Inflammatory macrophage treated with lipopolysaccharide for 4 hours (primary cell): ENCODE measurements around the gene STT3B.

ENCODE experiments used
- DNase-seq: peaks from one replicate; pipeline ENCODE4 v3.0.0-alpha.2; 2020

The STT3B gene

DNA sequence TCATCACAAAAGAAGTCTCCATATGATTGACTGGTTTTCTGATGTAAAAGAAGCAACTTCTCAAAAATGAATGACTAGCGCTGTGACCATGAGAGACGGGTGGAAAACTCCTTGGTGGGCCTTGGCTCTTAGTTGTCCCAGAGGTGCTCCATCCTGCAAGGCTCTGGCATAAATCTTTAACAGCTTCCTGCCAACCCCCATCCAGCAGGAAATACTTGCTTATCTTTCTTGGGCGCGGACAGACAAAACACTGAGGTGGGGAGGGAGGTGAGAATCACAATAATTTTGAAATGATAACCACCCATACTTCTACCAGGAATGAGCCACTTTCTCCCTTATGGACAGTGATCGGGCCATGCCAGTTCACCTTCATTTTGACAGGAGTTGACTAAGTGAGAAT, 128.6 kb downstream of the STT3B start:
- DNase-seq, result no peak

DNA sequence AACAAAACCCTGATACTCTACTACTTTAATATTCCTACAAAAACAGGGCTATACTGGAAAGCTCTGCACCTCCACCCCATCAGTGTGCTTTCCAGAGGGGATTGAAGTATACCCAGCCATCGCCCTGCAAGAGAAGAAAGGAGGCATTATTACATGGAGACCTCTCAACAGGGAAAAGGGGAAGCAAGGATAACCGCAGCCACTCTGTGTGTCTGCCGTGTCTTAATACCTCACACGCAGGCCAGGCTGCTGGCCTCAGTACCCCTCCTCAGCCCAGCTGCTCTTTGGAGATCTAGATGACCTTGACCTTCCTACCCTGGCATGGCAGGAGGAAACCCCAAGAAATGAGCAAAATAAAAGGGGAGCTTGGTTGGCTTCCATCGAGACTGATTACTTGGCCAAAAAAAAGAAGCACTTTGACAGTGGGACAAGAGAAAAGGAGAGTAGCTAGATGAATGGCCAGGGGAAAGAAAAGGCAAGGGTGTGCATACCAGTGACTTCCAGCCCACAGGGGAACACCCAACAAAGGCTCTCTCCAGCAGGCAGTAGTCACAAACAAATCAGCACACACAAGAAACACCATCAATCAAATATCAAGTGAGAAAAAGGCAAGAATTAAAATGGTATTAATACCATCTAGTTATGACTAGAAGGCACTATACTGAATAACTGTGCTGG, 129.4 kb downstream of the STT3B start:
- no peak for DNase-seq

DNA sequence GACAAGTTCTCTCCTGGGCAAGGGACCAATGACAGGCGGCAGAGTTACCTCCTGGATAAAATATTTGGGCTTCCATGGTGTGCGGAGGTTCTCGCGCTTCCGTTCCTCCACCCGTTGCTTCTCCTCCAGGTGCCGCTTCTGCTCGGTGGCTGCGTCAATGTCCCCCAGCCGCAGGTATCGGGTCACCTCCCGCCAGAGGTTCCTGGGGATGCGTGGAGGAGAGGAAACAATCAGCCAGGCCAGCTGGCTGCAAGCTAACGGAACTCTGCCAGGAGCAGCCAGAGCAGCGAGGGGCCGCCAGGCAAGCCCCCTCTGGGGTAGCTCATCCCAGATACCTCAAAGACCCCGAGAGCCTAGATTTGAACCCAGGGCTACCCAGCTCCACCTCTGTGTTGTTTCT, 131.3 kb downstream of the STT3B start:
- no peak for DNase-seq

DNA sequence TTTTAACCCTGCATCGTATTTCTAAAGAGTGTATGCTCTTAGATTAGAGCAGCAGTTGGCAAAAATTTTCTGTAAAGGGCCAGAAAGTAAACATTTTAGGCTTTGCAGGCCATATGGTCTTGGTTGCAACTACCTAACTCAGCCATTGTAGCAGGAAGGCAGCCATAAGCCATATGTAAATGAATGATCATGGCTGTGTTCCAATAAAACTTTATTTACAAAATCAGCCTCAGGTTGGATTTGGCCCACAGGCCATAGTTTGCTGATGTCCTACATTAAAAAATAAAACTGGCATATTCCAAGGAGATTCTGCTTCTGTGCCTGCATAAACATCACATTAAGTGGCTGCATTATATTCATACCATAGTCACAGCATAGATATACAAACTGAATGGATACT, 134.9 kb downstream of the STT3B start:
- DNase-seq, result no peak

DNA sequence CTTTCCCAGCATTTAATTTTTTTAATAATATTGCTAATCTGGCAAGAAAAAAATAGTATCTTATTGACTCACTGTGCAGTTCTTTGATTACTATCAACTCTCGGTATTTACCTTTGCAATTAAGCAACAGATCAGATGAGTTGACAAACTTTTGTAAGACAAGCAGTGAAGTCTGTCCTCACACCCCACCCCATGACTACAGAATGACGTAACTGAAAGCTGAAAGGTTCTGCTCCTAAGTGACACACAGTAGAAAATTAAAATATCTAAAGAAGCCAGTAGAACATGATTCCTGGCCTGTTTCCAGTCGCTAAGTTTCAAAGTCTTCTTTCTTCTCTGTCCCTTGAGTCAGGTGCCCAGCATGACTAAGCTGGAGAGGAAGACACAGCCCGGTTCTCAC, 135.5 kb downstream of the STT3B start:
- DNase-seq, result peak; percentile 85

DNA sequence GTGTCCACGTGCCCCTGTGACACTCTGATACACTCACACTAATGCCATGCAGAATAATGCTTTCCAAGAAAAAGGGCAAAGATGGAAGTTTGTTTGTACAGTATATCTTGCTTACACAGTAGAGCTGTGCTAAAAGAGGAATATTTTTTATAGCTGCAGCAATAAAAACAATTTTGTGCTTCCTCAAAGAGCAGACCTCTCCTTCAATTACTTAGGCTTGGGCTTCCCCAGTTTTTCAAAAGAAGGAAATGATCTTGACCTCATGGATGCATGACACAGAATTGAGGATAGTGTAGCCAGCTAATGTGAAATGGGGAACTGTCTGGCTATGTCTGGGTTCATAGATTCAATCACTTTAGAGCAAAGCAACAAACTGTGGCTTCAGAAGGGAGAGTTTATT, 137.4 kb downstream of the STT3B start:
- DNase-seq, result peak; percentile 95

DNA sequence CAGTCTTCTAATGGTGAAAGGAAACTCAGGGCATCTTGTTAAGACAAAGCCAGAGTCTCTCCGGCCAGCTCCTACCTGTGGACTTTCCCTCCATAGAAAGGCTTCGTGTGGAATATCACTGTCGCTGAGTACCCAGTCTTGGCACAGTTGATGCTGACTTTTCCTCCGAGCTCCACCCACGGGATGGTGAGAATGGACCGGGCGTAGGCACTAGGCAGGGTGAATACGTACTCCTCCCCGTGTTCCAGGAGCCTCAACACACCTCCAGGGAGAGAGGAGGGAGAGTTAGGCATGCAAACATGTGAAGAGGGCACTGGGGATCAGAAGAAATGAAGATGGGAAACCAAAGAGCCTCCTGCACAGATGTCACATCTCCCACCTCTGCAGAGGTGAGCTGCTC, 138.0 kb downstream of the STT3B start:
- no peak for DNase-seq

DNA sequence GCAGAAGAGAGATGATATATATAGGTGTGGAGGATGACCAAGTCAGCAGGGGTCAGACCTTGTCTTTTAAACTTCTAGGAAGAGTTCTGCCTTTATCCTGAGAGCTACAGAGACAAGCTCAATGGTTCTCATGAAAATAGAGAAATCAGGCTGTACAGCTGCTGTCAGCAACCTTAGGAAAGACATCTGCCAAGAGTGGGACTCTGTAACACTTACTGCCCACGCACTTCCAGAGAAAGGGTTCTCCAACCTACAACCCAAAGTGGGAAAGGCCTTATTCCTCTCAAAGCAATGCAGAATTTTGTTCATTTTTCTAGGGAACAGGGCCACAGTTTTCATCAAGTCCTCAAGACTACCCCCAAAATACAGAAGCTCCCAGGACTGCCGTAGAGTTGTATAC, 138.7 kb downstream of the STT3B start:
- DNase-seq, result peak; percentile 67

DNA sequence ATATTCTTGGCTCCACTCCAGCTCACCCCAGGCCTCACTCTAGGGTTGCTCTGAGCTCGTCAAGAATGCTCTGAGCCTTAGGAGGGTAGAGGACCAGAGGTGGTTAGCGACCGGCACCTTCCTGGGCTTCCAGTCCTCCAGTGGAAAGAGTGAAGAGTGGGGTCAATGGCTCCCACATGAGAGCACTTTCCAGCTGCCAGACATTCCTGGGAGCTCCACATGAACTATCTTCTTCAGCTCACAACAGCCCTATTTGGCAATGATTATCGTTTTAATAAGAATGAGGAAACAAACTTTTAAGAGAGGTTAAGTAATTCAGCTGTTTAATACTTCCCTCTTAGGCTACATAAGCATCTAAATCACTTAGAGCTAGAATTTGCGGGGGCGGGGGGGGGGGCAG, 139.3 kb downstream of the STT3B start:
- DNase-seq, result peak; percentile 85

DNA sequence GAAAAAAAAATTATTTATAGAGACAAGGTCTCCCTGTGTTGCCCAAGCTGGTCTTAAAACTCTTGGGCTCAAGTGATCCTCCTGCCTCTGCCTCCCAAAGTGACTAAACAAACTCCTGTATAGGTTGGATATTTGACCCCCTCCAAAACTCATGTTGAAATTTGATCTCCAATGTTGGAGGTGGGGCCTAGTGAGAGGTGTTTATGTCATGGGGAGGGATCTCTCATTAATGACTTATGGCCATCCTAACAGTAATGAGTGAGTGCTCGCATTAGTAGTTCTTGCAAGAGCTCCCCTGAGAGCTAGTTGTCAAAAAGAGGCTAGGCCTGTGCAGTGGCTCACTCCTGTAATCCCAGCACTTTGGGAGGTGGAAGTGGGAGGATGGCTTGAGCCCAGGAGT, 141.2 kb downstream of the STT3B start:
- no peak for DNase-seq

DNA sequence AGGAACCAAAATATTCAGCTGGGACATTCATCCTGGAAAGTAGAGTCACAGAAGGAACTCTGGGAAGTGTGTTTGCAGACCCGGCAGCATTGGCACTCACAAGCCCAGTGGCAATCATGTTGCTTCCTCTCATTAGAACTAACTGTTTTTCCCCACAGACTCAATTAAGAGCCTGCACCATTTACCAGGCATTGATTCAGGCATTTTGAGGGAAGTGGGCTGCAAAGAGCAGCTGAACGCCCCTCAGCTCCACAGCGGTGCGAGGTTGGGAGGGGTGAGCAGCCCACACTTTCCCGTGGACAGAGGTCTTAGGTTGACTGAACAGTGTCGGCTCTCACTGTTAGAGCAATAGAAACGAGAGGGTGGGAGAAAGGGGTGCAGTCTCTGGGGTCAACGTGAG, 143.8 kb downstream of the STT3B start:
- no peak for DNase-seq

DNA sequence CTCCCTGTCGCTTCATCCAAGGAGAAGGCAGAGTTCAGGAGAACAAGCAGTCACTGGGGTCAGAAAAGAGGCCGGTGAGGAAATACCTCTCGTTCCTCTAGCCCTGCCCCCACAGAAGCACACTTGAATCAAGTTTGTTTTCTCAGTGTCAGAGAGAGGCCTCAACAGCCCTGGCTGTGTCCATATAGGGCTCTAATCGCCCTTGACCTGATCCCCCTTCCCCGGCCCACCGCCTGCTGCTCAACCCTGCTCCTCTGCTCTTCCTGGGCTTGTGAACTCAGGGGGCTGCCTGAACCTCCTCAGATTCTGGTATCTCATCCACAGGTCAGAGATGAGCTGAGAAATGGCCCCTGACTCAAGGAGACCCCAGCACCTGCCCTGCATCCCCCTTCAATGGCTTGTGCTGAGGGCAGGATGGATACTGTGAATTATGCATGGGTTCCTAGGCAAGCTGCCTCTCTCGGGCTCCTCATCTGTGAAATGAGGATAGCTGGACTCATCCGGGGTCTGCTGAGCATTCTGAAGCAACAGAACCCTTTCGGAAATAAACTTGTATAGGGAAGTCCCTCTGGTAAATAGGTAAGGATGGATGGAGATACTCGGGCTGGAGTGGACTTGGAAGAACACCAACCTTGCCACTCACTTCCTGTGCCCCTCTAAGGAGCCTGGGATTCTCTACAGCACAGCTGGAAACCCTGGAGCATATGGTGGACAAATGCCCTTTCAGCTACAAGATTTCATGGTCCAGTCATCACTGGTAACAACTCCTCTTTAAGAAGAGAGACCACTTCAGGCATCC, 147.5 kb downstream of the STT3B start:
- no peak for DNase-seq
